ENCODE measurements around the gene DOCK1.

The DOCK1 gene

GRCh38 chr10:127071126-127071525, 165.9 kb downstream of the DOCK1 start:
- in situ Hi-C loops (cut with MboI; ENCODE audit: low sequenced_read_pairs): no loop called here

GRCh38 chr10:127073666-127074065, 168.4 kb downstream of the DOCK1 start:
- in situ Hi-C loops (cut with MboI; ENCODE audit: low sequenced_read_pairs): no loop called here

- in situ Hi-C loops (cut with MboI; ENCODE audit: low sequenced_read_pairs): no loop called here
Observed at GRCh38 chr10:127079392-127079791, 174.2 kb downstream of the DOCK1 start.

GRCh38 chr10:127080317-127080716, 175.1 kb downstream of the DOCK1 start:
- in situ Hi-C loops (cut with MboI; ENCODE audit: low sequenced_read_pairs): no loop called here

GRCh38 chr10:127081851-127082345, 176.7 kb downstream of the DOCK1 start:
- in situ Hi-C loops (cut with MboI; ENCODE audit: low sequenced_read_pairs): no loop called here

- in situ Hi-C loops (cut with MboI; ENCODE audit: low sequenced_read_pairs): no loop called here
Observed at GRCh38 chr10:127082651-127083050, 177.4 kb downstream of the DOCK1 start.

GRCh38 chr10:127085957-127086356, 180.7 kb downstream of the DOCK1 start:
- in situ Hi-C loops (cut with MboI; ENCODE audit: low sequenced_read_pairs): no loop called here

GRCh38 chr10:127088908-127089307, 183.7 kb downstream of the DOCK1 start:
- in situ Hi-C loops (cut with MboI; ENCODE audit: low sequenced_read_pairs): no loop called here

GRCh38 chr10:127089446-127089845, 184.2 kb downstream of the DOCK1 start:
- in situ Hi-C loops (cut with MboI; ENCODE audit: low sequenced_read_pairs): no loop called here

GRCh38 chr10:127090138-127090537, 184.9 kb downstream of the DOCK1 start:
- in situ Hi-C loops (cut with MboI; ENCODE audit: low sequenced_read_pairs): no loop called here

- in situ Hi-C loops (cut with MboI; ENCODE audit: low sequenced_read_pairs): no loop called here
Observed at GRCh38 chr10:127091354-127091753, 186.1 kb downstream of the DOCK1 start.

- in situ Hi-C loops (cut with MboI; ENCODE audit: low sequenced_read_pairs): no loop called here
Observed at GRCh38 chr10:127092916-127093315, 187.7 kb downstream of the DOCK1 start.

- in situ Hi-C loops (cut with MboI; ENCODE audit: low sequenced_read_pairs): no loop called here
Observed at GRCh38 chr10:127094984-127095383, 189.8 kb downstream of the DOCK1 start.

- in situ Hi-C loops (cut with MboI; ENCODE audit: low sequenced_read_pairs): no loop called here
Observed at GRCh38 chr10:127100983-127101615, 195.9 kb downstream of the DOCK1 start.

- in situ Hi-C loops (cut with MboI; ENCODE audit: low sequenced_read_pairs): no loop called here
Observed at GRCh38 chr10:127102176-127102575, 196.9 kb downstream of the DOCK1 start.

GRCh38 chr10:127115100-127115499, 209.9 kb downstream of the DOCK1 start:
- in situ Hi-C loops (cut with MboI; ENCODE audit: low sequenced_read_pairs): no loop called here

- in situ Hi-C loops (cut with MboI; ENCODE audit: low sequenced_read_pairs): no loop called here
Observed at GRCh38 chr10:127117125-127117524, 211.9 kb downstream of the DOCK1 start.

GRCh38 chr10:127118034-127118433, 212.8 kb downstream of the DOCK1 start:
- in situ Hi-C loops (cut with MboI; ENCODE audit: low sequenced_read_pairs): no loop called here

GRCh38 chr10:127119936-127120335, 214.7 kb downstream of the DOCK1 start:
- in situ Hi-C loops (cut with MboI; ENCODE audit: low sequenced_read_pairs): no loop called here

GRCh38 chr10:127122831-127123230, 217.6 kb downstream of the DOCK1 start:
- in situ Hi-C loops (cut with MboI; ENCODE audit: low sequenced_read_pairs): no loop called here

- in situ Hi-C loops (cut with MboI; ENCODE audit: low sequenced_read_pairs): no loop called here
Observed at GRCh38 chr10:127123626-127124025, 218.4 kb downstream of the DOCK1 start.

- in situ Hi-C loops (cut with MboI; ENCODE audit: low sequenced_read_pairs): no loop called here
Observed at GRCh38 chr10:127125331-127125730, 220.1 kb downstream of the DOCK1 start.

- in situ Hi-C loops (cut with MboI; ENCODE audit: low sequenced_read_pairs): no loop called here
Observed at GRCh38 chr10:127127822-127128221, 222.6 kb downstream of the DOCK1 start.
